H1 (cell line): ENCODE results near the gene KIF5A. TPM values are rescaled to one million over a fixed set of nuclear protein-coding genes. Genes with fewer than 3 reads are reported as not detected.

Source experiments
- ASH2L ChIP-seq: fragments of 200-600, 300-600 bp; sonication (generic); IDR thresholded peaks from one replicate; pipeline ENCODE4 v1.7.1; 2017; ENCODE audit warnings: low read length
- CHD7 ChIP-seq: fragments of 300-600 bp; sonication (generic); IDR thresholded peaks from 2 replicates; pipeline ENCODE4 v1.7.1; 2012; ENCODE audit warnings: low read length, moderate library complexity, mild to moderate bottlenecking, inconsistent platforms; ENCODE audit not compliant: insufficient replicate concordance
- EZH2 ChIP-seq: fragments of 200-600 bp; sonication (generic); IDR thresholded peaks from 2 replicates; pipeline ENCODE4 v1.7.1; 2012; ENCODE audit warnings: low read depth, mild to moderate bottlenecking, moderate library complexity, low read length, inconsistent platforms; ENCODE audit not compliant: severe bottlenecking
- GABPA ChIP-seq: IDR thresholded peaks from 2 replicates; pipeline ENCODE4 v1.6.1; 2011; ENCODE audit warnings: mild to moderate bottlenecking, low read length, moderate library complexity, borderline replicate concordance; ENCODE audit not compliant: insufficient read depth
- GTF2F1 ChIP-seq: IDR thresholded peaks from 2 replicates; pipeline ENCODE4 v1.6.1; 2012; ENCODE audit warnings: low read depth, low read length, improper control_type of control experiment, borderline replicate concordance
- JUND ChIP-seq: IDR thresholded peaks from 2 replicates; pipeline ENCODE4 v1.6.1; 2011; ENCODE audit warnings: mild to moderate bottlenecking, improper control_type of control experiment, low read length
- KDM4A ChIP-seq: IDR thresholded peaks from one replicate; pipeline ENCODE4 v1.7.1; 2012; ENCODE audit warnings: low read depth, mild to moderate bottlenecking, moderate library complexity, low read length, inconsistent platforms; ENCODE audit not compliant: severe bottlenecking
- POU5F1 ChIP-seq: IDR thresholded peaks from 2 replicates; pipeline ENCODE4 v1.6.1; 2011; ENCODE audit warnings: low read depth, mild to moderate bottlenecking, low read length, moderate library complexity
- TAF1 ChIP-seq: IDR thresholded peaks from 2 replicates; pipeline ENCODE4 v1.6.1; 2011; ENCODE audit warnings: mild to moderate bottlenecking, low read depth, low read length
- TEAD4 ChIP-seq: IDR thresholded peaks from 2 replicates; pipeline ENCODE4 v1.6.1; 2012; ENCODE audit warnings: low read depth, low read length, inconsistent platforms, mixed read lengths
- polyA plus RNA-seq, 7 experiments: library from polyadenylated mRNA; depleted of rRNA in 3 of 7; stranded (reverse) in 5 of 7; unstranded in 2 of 7; fragments of >200 nt in 5 of 7; fragments of 200-250 nt in 2 of 7; gene quantifications; 1 replicate in 5 of 7; 2 replicates in 1 of 7; 4 replicates in 1 of 7; pipeline versions ENCODE4 v1.2.1 to v1.2.3, GENCODE V29; 2011 to 2013; ENCODE audit warnings: missing spikeins in 2 of 7, mixed read lengths in 2 of 7
- total RNA-seq: library from RNA; stranded (reverse); fragmentation: NEBNext Ultra II Directional; extraction: Animal tissue kit (Norgen Biotek cat#: 25700); gene quantifications from 2 replicates; pipeline ENCODE4 v1.2.1, GENCODE V29; 2021

Gene KIF5A
- total and polyA plus RNA-seq, 2 of the 8 experiments (the other 6 are each of a cell fraction or from before 2014, with no cell fraction given) = 10.7 to 21.9 TPM

- TF ChIP-seq KDM4A (peak; percentile 84), EZH2 (peak; percentile 86), CHD7 (no peak), JUND (no peak), POU5F1 (no peak), GTF2F1 (no peak), GABPA (no peak), TAF1 (no peak), ASH2L (no peak), TEAD4 (no peak)
These were observed 82.5 kb downstream of the KIF5A start (continued) for GRCh38 chr12:57632073-57632957.
